ENCODE results near the gene STMN1.

- TF ChIP-seq YY1 (IDR thresholded peaks at IDR 0.05; ENCODE audit: insufficient read depth, insufficient read length) (no peak), ZNF274 (IDR thresholded peaks at IDR 0.05; ENCODE audit: low read depth, low read length) (no peak)
Measured at GRCh38 chr1:25936947-25937346, 30.7 kb upstream of the STMN1 start.

Data from NT2/D1 (cell line).